GM23338 (cell line): ENCODE measurements around the gene PAH.
A peak's percentile ranks its signal among the peaks of the same experiment; 100 is the strongest.

Experiments
- CREB1 ChIP-seq: fragments of 250-450 bp; sonication (Bioruptor Pico); IDR thresholded peaks from 2 replicates; pipeline ENCODE4 v1.5.0; 2020; ENCODE audit warnings: low read depth, mild to moderate bottlenecking, moderate library complexity
- CTCF ChIP-seq, 2 experiments: fragments of 200-600 bp in 1 of 2; sonication (generic) in 1 of 2; conservative IDR thresholded peaks; 2 replicates each; pipeline versions ENCODE4 v1.5.1 to v1.6.1; 2016 to 2017; ENCODE audit warnings: antibody characterized with exemption in 2 of 2, low read depth in 2 of 2, mild to moderate bottlenecking in 2 of 2, moderate library complexity in 1 of 2
- ETS1 ChIP-seq: IDR thresholded peaks from 2 replicates; pipeline ENCODE4 v1.6.1; 2016; ENCODE audit warnings: antibody characterized with exemption
- EZH2 ChIP-seq: fragments of 200-600 bp; sonication (generic); IDR thresholded peaks from one replicate; pipeline ENCODE4 v1.8.0; 2017; ENCODE audit warnings: antibody characterized with exemption, mild to moderate bottlenecking, low read depth; ENCODE audit not compliant: unreplicated experiment
- EZH2phosphoT487 ChIP-seq: fragments of 200-600 bp; sonication (generic); IDR thresholded peaks from one replicate; pipeline ENCODE4 v1.8.1; 2018; ENCODE audit warnings: antibody characterized with exemption; ENCODE audit not compliant: unreplicated experiment
- JUNB ChIP-seq: IDR thresholded peaks from one replicate; pipeline ENCODE4 v1.6.1; 2016; ENCODE audit warnings: antibody characterized with exemption; ENCODE audit not compliant: unreplicated experiment
- NANOG ChIP-seq: IDR thresholded peaks from 2 replicates; pipeline ENCODE4 v1.6.1; 2016; ENCODE audit warnings: antibody characterized with exemption, borderline replicate concordance
- POLR2AphosphoS5 ChIP-seq: IDR thresholded peaks from 2 replicates; pipeline ENCODE4 v1.6.1; 2016; ENCODE audit warnings: antibody characterized with exemption, low read depth
- REST ChIP-seq: IDR thresholded peaks from one replicate; pipeline ENCODE4 v1.6.1; 2018; ENCODE audit warnings: antibody characterized with exemption; ENCODE audit not compliant: unreplicated experiment
- ZNF114 ChIP-seq: fragments of 250-450 bp; sonication (Bioruptor Pico); IDR thresholded peaks from 2 replicates; pipeline ENCODE4 v1.5.0; 2020; ENCODE audit warnings: mild to moderate bottlenecking, moderate library complexity
- ZNF462 ChIP-seq: fragments of 250-450 bp; sonication (Bioruptor Pico); IDR thresholded peaks from 2 replicates; pipeline ENCODE4 v1.5.0; 2020; ENCODE audit warnings: mild to moderate bottlenecking, moderate library complexity

- TF ChIP-seq ZNF462 (CRISPR knock-in tag) (no peak), CTCF (conservative IDR thresholded peaks at IDR 0.05; ENCODE audit: low read depth in 2 of 2) (no peak), EZH2 (peak; percentile 67), POLR2AphosphoS5 (no peak), EZH2phosphoT487 (no peak), NANOG (no peak), REST (no peak), CREB1 (CRISPR knock-in tag) (no peak), ETS1 (no peak), ZNF114 (no peak), JUNB (no peak)
Measured at GRCh38 chr12:102950950-102951619, 34.0 kb upstream of the PAH start.
